Large intestine (tissue), 3 donors: ENCODE data around the gene KIAA1755. TPM values are rescaled to one million over a fixed set of nuclear protein-coding genes. Genes with fewer than 3 reads are reported as not detected.

Experiments
- DNase-seq, 2 donors: peaks; one replicate each; pipeline versions ENCODE4 v3.0.0 to v3.0.0-alpha.2; 2013
- H3K27ac ChIP-seq: one replicate; pipeline ENCODE4 v1.5.1; 2013; ENCODE audit warnings: low read length
- H3K27me3 ChIP-seq: 2 replicates; pipeline ENCODE4 v1.6.1; 2013; ENCODE audit warnings: low read length; ENCODE audit not compliant: control insufficient read depth, insufficient read depth
- H3K36me3 ChIP-seq: 2 replicates; pipeline ENCODE4 v1.6.1; 2013; ENCODE audit warnings: low read length; ENCODE audit not compliant: control insufficient read depth, insufficient read depth
- H3K4me1 ChIP-seq: one replicate; pipeline ENCODE4 v1.6.1; 2013; ENCODE audit warnings: low read length; ENCODE audit not compliant: control insufficient read depth, insufficient read depth
- H3K4me3 ChIP-seq: one replicate; pipeline ENCODE4 v1.5.1; 2013; ENCODE audit warnings: low read length
- H3K9me3 ChIP-seq: one replicate; pipeline ENCODE4 v1.6.1; 2013; ENCODE audit warnings: mild to moderate bottlenecking, low read depth, low read length, moderate library complexity; ENCODE audit not compliant: control insufficient read depth
- WGBS: methylation state at CpG from one replicate; pipeline ENCODE4 v1.1.5; 2013; ENCODE audit warnings: low lambda C conversion rate; ENCODE audit not compliant: insufficient coverage; 5-methylcytosine and 5-hydroxymethylcytosine counted together
- polyA plus RNA-seq: library from polyadenylated mRNA; unstranded; fragments of 120-200 nt; gene quantifications from one replicate; pipeline ENCODE4 v1.2.1, GENCODE V29; 2013

The KIAA1755 gene
- polyA plus RNA-seq, 1 donor: 8.4 TPM

- peaks cover 10% of the 10 kb centered on the region for H3K9me3 ChIP-seq
- WGBS: 20% methylated on average over 1 of the region's 5 CpGs
- H3K36me3 ChIP-seq: peaks cover 2% of the 10 kb centered on the region
- peaks cover 5% of the 10 kb centered on the region for H3K27me3 ChIP-seq
- no peak overlapping the region for H3K4me3 ChIP-seq
- no peak for DNase-seq
- no peak overlapping the region for H3K27ac ChIP-seq
- H3K4me1 ChIP-seq: peaks cover 10% of the 10 kb centered on the region
These were observed 17.5 kb downstream of the KIAA1755 start for GRCh38 chr20:38242848-38243708.

GRCh38 chr20:38241201-38241600 lies 19.3 kb downstream of the KIAA1755 start:
- Histone ChIP-seq H3K4me1 (peaks cover 10% of the 10 kb centered on the region), H3K27ac (no peak overlapping the region), H3K4me3 (no peak overlapping the region), H3K9me3 (peaks cover 10% of the 10 kb centered on the region), H3K36me3 (peaks cover 2% of the 10 kb centered on the region), H3K27me3 (peaks cover 5% of the 10 kb centered on the region)
- no peak for DNase-seq
- WGBS: 100% methylated on average over 1 of the region's 3 CpGs

GRCh38 chr20:38239441-38239840 lies 21.1 kb downstream of the KIAA1755 start:
- Histone ChIP-seq H3K36me3 (peaks cover 2% of the 10 kb centered on the region), H3K27me3 (peaks cover 8% of the 10 kb centered on the region), H3K27ac (no peak overlapping the region), H3K4me3 (no peak overlapping the region), H3K4me1 (peaks cover 10% of the 10 kb centered on the region), H3K9me3 (peaks cover 10% of the 10 kb centered on the region)
- WGBS: 40% methylated on average over 1 of the region's 3 CpGs
- DNase-seq: no peak

- Histone ChIP-seq H3K9me3 (peaks cover 10% of the 10 kb centered on the region), H3K36me3 (peaks cover 2% of the 10 kb centered on the region), H3K4me1 (peaks cover 10% of the 10 kb centered on the region), H3K27me3 (peaks cover 8% of the 10 kb centered on the region), H3K4me3 (no peak overlapping the region), H3K27ac (no peak overlapping the region)
- peak; percentile 47 to 75 for DNase-seq
- no CpG with 5 or more reads among the region's 3 CpGs for WGBS
These were observed 21.7 kb downstream of the KIAA1755 start for GRCh38 chr20:38238829-38239228.

DNA sequence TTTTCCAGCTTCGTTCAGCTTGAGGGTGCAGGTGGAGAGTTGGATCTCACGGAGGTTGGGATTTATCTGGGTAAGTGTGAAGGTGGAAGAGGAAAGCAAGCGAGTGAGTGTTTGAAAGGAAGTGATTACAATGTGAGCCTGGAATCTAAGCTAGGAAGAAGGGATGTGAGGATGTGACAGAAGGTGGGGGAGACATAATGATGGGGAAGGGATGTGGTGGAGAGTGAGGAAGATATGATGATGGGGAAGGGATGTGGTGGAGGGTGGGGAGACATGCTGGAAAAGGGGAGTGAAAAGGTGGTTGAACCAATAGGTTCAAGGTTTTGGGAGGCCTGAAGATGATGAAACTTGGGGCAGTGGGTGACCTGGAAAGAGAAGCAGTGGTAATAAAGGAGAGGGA lies 23.2 kb downstream of the KIAA1755 start:
- H3K27ac ChIP-seq: no peak overlapping the region
- peaks cover 10% of the 10 kb centered on the region for H3K4me1 ChIP-seq
- 89% methylated on average over 1 of the region's 3 CpGs for WGBS

DNA sequence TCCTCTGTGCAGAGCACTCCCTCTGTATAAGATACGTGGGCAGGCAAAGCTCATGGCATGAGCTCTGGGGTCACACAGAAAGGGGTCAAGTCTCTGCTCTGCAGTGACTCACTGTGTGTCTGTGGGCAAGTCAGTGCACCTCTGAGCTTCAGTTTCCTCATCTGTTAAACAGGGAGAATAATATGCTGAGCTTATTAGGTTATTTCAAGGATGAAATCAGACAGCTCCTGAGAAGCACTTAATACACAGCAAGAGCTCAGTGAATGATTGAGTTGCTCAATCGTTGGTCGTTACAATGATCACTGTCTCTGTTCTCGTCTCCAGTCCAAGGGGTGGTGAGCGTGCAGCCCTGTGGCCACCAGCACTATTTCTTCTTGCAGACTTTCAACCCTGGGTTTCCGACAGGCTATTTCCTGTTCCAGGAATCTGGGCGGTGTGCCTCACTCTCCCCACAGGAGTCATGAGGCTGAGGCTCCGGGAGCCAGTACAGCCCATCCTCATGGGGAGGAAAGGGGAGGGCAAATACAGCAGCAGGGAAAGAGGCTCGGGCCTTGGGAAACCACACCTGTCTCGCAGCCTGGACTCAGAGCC lies 28.9 kb downstream of the KIAA1755 start:
- no peak overlapping the region for H3K27ac ChIP-seq
- H3K9me3 ChIP-seq: no peaks in the 10 kb centered on the region
- DNase-seq: peak in 1 of 2 donors; percentile 31
- no CpG with 5 or more reads among the region's 10 CpGs for WGBS
- H3K27me3 ChIP-seq: peaks cover 3% of the 10 kb centered on the region
- no peak overlapping the region for H3K4me3 ChIP-seq
- no peaks in the 10 kb centered on the region for H3K36me3 ChIP-seq
- H3K4me1 ChIP-seq: no peaks in the 10 kb centered on the region

More for the DNA sequence above, 23.2 kb downstream of the KIAA1755 start:
- H3K27me3 ChIP-seq: peaks cover 8% of the 10 kb centered on the region
- H3K9me3 ChIP-seq: peaks cover 6% of the 10 kb centered on the region
- H3K4me3 ChIP-seq: no peak overlapping the region
- no peak for DNase-seq
- peaks cover 2% of the 10 kb centered on the region for H3K36me3 ChIP-seq

- H3K36me3 ChIP-seq: no peaks in the 10 kb centered on the region
- peaks cover 3% of the 10 kb centered on the region for H3K27me3 ChIP-seq
- no CpG with 5 or more reads among the region's 10 CpGs for WGBS
- H3K4me3 ChIP-seq: no peak overlapping the region
- no peak overlapping the region for H3K27ac ChIP-seq
- no peaks in the 10 kb centered on the region for H3K9me3 ChIP-seq
- DNase-seq: no peak
- H3K4me1 ChIP-seq: no peaks in the 10 kb centered on the region
These were observed 29.5 kb downstream of the KIAA1755 start for GRCh38 chr20:38230957-38231526.

- no peak overlapping the region for H3K4me3 ChIP-seq
- no peak for DNase-seq
- no peaks in the 10 kb centered on the region for H3K9me3 ChIP-seq
- H3K36me3 ChIP-seq: no peaks in the 10 kb centered on the region
- peaks cover under 1% of the 10 kb centered on the region for H3K27me3 ChIP-seq
- H3K27ac ChIP-seq: no peak overlapping the region
- no peaks in the 10 kb centered on the region for H3K4me1 ChIP-seq
- no CpG with 5 or more reads among the region's 1 CpG for WGBS
These were observed 30.3 kb downstream of the KIAA1755 start for GRCh38 chr20:38230253-38230551.

GRCh38 chr20:38229376-38230252 lies 30.9 kb downstream of the KIAA1755 start:
- Histone ChIP-seq H3K27ac (no peak overlapping the region), H3K27me3 (no peaks in the 10 kb centered on the region), H3K9me3 (no peaks in the 10 kb centered on the region), H3K4me3 (no peak overlapping the region), H3K4me1 (no peaks in the 10 kb centered on the region), H3K36me3 (no peaks in the 10 kb centered on the region)
- no CpG with 5 or more reads among the region's 6 CpGs for WGBS
- no peak for DNase-seq

- Histone ChIP-seq H3K4me3 (no peak overlapping the region), H3K27me3 (no peaks in the 10 kb centered on the region), H3K9me3 (no peaks in the 10 kb centered on the region), H3K27ac (no peak overlapping the region), H3K4me1 (no peaks in the 10 kb centered on the region), H3K36me3 (no peaks in the 10 kb centered on the region)
- no CpG with 5 or more reads among the region's 2 CpGs for WGBS
- no peak for DNase-seq
These were observed 32.1 kb downstream of the KIAA1755 start for GRCh38 chr20:38228436-38228835.
